ENCODE measurements around the gene SOAT1.
A peak's percentile ranks its signal among the peaks of the same experiment; 100 is the strongest.
"Not testable (repeated sequence)": the region's sequence is repeated elsewhere in the genome, so short reads cannot be mapped to it uniquely, and the experiment has no call there.

SOAT1 gene

DNA sequence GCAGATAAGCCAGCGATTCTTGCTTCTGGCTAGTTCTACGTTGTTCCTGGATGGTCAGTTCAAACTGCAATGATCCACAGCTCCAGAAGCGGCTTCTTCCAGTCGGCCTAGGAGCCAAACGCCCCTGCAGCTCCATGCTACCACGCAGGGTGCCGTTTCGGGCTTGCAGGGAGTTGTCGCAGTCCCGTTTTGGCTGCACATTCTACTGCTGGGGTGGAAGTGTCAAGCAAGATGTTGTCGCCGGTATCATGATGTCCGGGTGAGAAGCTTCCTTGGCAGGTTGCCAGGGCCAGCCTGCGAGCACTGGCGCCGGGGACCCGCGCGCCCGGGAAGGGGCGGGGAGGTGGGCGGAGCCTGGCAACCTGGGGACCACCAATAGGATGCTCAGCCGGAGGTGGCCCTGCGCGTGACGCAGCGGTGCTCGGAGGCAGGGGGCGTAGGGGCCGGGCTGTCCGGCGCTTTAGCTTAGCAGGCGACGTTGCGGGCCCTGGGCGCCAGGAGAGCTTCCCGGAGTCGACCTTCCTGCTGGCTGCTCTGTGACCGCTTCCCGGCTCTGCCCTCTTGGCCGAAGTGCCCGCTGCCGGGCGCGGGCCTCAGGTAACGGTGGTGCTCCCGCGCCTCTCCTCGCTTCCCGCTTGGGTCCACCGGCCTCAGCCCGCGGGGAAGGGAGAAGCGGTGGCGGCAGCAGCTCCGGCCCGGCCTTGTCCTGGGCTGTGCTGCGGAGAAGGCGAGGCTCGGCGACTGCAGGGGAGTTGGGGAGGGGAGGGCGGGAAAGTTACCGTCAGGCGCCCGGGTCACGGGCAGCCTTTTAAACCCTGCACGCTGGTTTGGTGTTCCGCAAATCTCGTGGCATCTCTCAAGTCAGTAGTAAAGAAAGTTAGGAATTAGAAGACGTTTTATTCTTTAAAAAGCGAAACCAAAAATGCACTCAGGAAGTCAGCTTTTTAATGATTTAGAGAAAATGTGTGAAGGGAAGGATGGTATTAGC lies at the start of gene SOAT1:
Gene SOAT1, plus strand, starts transcription at position 458 of the 988 bp plus-strand sequence. CDS start 8,888 bp downstream, outside the sequence.
- H3K36me3 ChIP-seq (ENCODE audit: control insufficient read depth in 2 of 2, insufficient read depth in 2 of 2, low read length in 2 of 2), result no peaks in the 10 kb centered on the region
- no peaks in the 10 kb centered on the region for H3K9me3 ChIP-seq (ENCODE audit: control insufficient read depth in 2 of 2, low read length in 2 of 2)
- H3K9ac ChIP-seq (ENCODE audit: low read depth in 1 of 2, low read length in 2 of 2), result peak within 1 kb of the TSS; percentile 79 to 90
- H3K27me3 ChIP-seq (ENCODE audit: control insufficient read depth in 2 of 2, insufficient read depth in 2 of 2, low read length in 2 of 2), result no peaks in the 10 kb centered on the region
- H3K4me3 ChIP-seq (ENCODE audit: low read length in 2 of 2), result peak within 1 kb of the TSS; percentile 90 to 92
- peak within 1 kb of the TSS; percentile 91 to 93 for H3K27ac ChIP-seq (ENCODE audit: low read depth in 2 of 2, low read length in 2 of 2)
- peaks cover 19 to 27% of the 10 kb centered on the region in 2 donors for H3K4me1 ChIP-seq (ENCODE audit: control insufficient read depth in 2 of 2, insufficient read depth in 2 of 2, low read length in 2 of 2)

DNA sequence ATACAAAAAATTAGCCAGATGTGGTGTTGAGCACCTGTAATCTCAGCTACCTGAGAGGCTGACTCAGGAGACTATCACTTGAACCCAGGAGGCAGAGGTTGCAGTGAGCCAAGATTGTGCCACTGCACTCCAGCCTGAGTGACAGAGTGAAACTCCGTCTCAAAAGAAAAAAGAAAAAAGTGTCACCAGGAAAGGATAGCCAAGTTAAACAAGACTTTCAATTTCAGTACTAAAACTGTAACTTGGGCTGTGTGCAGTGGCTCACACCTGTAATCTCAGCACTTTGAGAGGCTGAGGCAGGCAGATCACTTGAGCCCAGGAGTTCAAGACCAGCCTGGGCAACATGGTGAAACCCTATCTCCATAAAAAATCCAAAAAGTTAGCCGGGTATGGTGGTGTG lies 48.2 kb upstream of the SOAT1 start:
- not testable (repeated sequence) for H3K9ac ChIP-seq (ENCODE audit: low read depth in 1 of 2, low read length in 2 of 2); H3K4me1 ChIP-seq (ENCODE audit: control insufficient read depth in 2 of 2, insufficient read depth in 2 of 2, low read length in 2 of 2); H3K4me3 ChIP-seq (ENCODE audit: low read length in 2 of 2); H3K9me3 ChIP-seq (ENCODE audit: control insufficient read depth in 2 of 2, low read length in 2 of 2); H3K27ac ChIP-seq (ENCODE audit: low read depth in 2 of 2, low read length in 2 of 2); H3K27me3 ChIP-seq (ENCODE audit: control insufficient read depth in 2 of 2, insufficient read depth in 2 of 2, low read length in 2 of 2); H3K36me3 ChIP-seq (ENCODE audit: control insufficient read depth in 2 of 2, insufficient read depth in 2 of 2, low read length in 2 of 2)

DNA sequence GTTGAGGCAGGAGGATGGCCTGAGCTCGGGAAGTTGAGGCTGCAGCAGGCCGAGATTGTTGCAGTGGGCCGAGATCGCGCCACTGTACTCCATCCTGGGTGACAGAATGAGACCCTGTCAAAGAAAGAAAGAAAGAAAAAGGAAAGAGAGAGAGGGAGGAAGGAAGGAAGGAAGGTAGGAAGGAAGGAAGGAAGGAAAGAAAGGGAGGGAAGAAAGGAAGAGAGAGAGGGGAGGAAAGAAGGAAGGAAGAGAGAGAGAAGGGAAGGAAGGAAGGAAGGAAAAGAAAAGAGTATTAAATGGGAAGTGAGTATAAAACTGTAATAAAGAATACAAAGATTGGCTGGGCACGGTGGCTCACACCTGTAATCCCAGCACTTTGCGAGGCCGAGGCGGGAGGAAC lies 45.7 kb upstream of the SOAT1 start:
- no peak overlapping the region for H3K9ac ChIP-seq (ENCODE audit: low read depth in 1 of 2, low read length in 2 of 2)
- no peak overlapping the region for H3K4me3 ChIP-seq (ENCODE audit: low read length in 2 of 2)
- no peak overlapping the region for H3K27ac ChIP-seq (ENCODE audit: low read depth in 2 of 2, low read length in 2 of 2)
- H3K27me3 ChIP-seq (ENCODE audit: control insufficient read depth in 2 of 2, insufficient read depth in 2 of 2, low read length in 2 of 2), result no peaks in the 10 kb centered on the region
- H3K4me1 ChIP-seq (ENCODE audit: control insufficient read depth in 2 of 2, insufficient read depth in 2 of 2, low read length in 2 of 2), result no peaks in the 10 kb centered on the region
- H3K36me3 ChIP-seq (ENCODE audit: control insufficient read depth in 2 of 2, insufficient read depth in 2 of 2, low read length in 2 of 2), result no peaks in the 10 kb centered on the region
- no peaks in the 10 kb centered on the region for H3K9me3 ChIP-seq (ENCODE audit: control insufficient read depth in 2 of 2, low read length in 2 of 2)

DNA sequence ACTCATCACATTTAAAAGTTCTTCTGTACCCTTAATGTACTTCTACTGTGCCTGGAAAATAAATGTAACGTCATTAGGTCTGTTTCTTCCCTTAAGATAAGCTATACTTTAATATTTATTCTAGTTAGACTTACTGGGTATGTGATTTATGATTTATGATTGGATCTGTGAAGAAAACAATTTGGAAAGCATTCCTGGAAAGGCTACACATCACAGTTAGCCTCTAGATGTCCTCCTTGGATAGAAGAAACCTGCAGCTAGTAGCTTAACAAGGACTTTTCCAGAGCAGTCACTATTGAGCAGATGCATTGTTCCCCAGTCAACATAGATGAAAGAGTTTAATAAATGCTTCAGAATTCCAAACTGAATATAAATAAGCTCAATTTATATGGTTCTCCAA lies 41.9 kb upstream of the SOAT1 start:
- Histone ChIP-seq H3K27ac (ENCODE audit: low read depth in 2 of 2, low read length in 2 of 2) (no peak overlapping the region), H3K4me1 (ENCODE audit: control insufficient read depth in 2 of 2, insufficient read depth in 2 of 2, low read length in 2 of 2) (no peaks in the 10 kb centered on the region), H3K27me3 (ENCODE audit: control insufficient read depth in 2 of 2, insufficient read depth in 2 of 2, low read length in 2 of 2) (no peaks in the 10 kb centered on the region), H3K4me3 (ENCODE audit: low read length in 2 of 2) (no peak overlapping the region), H3K9me3 (ENCODE audit: control insufficient read depth in 2 of 2, low read length in 2 of 2) (no peaks in the 10 kb centered on the region), H3K36me3 (ENCODE audit: control insufficient read depth in 2 of 2, insufficient read depth in 2 of 2, low read length in 2 of 2) (no peaks in the 10 kb centered on the region), H3K9ac (ENCODE audit: low read depth in 1 of 2, low read length in 2 of 2) (no peak overlapping the region)

DNA sequence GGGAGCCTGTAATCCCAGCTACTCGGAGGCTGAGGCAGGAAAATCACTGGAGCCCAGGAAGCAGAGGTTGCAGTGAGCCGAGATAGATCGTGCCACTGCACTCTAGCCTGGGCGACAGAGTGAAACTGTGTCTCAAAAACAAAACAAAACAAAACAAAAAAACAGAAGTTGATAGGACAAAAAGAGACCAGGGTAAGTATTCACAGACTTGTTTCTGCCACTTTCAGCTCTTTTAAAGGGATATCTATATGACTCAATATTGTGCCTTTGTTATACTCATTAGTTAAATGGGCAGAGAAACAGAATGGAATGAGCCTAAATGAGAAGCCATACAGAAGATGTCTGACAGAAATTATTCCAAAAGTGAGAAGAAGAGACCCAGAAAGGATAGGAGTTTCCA lies 41.0 kb upstream of the SOAT1 start:
- Histone ChIP-seq H3K27me3 (ENCODE audit: control insufficient read depth in 2 of 2, insufficient read depth in 2 of 2, low read length in 2 of 2) (no peaks in the 10 kb centered on the region), H3K9ac (ENCODE audit: low read depth in 1 of 2, low read length in 2 of 2) (no peak overlapping the region), H3K36me3 (ENCODE audit: control insufficient read depth in 2 of 2, insufficient read depth in 2 of 2, low read length in 2 of 2) (no peaks in the 10 kb centered on the region), H3K27ac (ENCODE audit: low read depth in 2 of 2, low read length in 2 of 2) (no peak overlapping the region), H3K4me3 (ENCODE audit: low read length in 2 of 2) (no peak overlapping the region), H3K4me1 (ENCODE audit: control insufficient read depth in 2 of 2, insufficient read depth in 2 of 2, low read length in 2 of 2) (no peaks in the 10 kb centered on the region), H3K9me3 (ENCODE audit: control insufficient read depth in 2 of 2, low read length in 2 of 2) (no peaks in the 10 kb centered on the region)

DNA sequence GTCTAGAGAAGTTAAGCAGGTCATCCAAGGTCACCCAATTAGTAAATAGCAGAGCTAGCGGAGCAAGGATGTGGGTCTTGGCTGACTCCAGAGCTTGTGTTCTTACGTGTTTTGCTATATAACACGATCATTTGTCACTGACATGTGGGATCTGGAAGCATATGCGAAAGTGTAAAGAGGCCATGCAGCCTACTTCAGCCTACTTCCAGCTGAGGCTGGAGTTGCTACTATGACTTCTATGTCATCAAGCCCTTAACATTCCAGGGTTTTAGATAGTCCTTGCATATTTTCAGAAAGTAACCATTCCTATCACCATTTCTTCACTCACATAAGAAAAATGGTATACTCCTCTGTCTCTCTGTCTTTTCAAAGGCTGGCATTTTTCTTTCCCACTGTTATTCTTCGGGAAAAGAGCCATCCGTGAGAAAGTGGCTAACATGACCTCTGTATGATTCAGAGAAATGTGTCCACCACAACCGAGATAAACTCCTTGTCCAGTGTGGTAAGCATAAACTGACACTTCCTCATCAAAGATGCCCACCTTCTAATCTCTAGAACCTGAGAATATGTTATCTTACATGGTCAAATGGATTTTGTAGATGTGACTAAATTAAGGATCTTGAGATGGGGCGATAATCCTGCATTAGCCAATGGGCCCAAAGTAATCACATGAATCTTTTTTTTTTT lies 40.2 kb upstream of the SOAT1 start:
- no peaks in the 10 kb centered on the region for H3K9me3 ChIP-seq (ENCODE audit: control insufficient read depth in 2 of 2, low read length in 2 of 2)
- no peaks in the 10 kb centered on the region for H3K27me3 ChIP-seq (ENCODE audit: control insufficient read depth in 2 of 2, insufficient read depth in 2 of 2, low read length in 2 of 2)
- no peak overlapping the region for H3K4me3 ChIP-seq (ENCODE audit: low read length in 2 of 2)
- H3K36me3 ChIP-seq (ENCODE audit: control insufficient read depth in 2 of 2, insufficient read depth in 2 of 2, low read length in 2 of 2), result no peaks in the 10 kb centered on the region
- H3K4me1 ChIP-seq (ENCODE audit: control insufficient read depth in 2 of 2, insufficient read depth in 2 of 2, low read length in 2 of 2), result no peaks in the 10 kb centered on the region
- H3K27ac ChIP-seq (ENCODE audit: low read depth in 2 of 2, low read length in 2 of 2), result no peak overlapping the region
- H3K9ac ChIP-seq (ENCODE audit: low read depth in 1 of 2, low read length in 2 of 2), result no peak overlapping the region

DNA sequence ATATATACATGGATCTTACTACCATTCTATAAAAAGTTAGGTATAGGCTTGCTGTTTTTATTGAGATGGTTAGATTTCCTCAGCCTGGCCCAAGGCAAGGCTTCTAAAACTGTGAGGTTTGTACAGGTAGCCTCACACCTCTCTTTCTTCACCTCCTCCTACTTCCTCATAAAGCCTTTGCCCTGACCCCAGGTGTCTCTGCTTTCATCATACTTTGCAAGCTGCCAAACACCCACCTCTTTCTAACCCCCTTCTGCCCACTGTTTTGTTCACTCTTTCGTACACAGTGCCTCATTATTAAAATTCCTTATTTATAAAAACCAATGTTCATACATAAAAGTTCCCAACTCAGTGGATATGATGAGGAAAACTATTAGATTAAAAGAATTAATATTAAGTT lies 31.4 kb upstream of the SOAT1 start:
- H3K27me3 ChIP-seq (ENCODE audit: control insufficient read depth in 2 of 2, insufficient read depth in 2 of 2, low read length in 2 of 2), result no peaks in the 10 kb centered on the region
- no peaks in the 10 kb centered on the region for H3K4me1 ChIP-seq (ENCODE audit: control insufficient read depth in 2 of 2, insufficient read depth in 2 of 2, low read length in 2 of 2)
- no peak overlapping the region for H3K4me3 ChIP-seq (ENCODE audit: low read length in 2 of 2)
- H3K9me3 ChIP-seq (ENCODE audit: control insufficient read depth in 2 of 2, low read length in 2 of 2), result no peaks in the 10 kb centered on the region
- no peak overlapping the region for H3K9ac ChIP-seq (ENCODE audit: low read depth in 1 of 2, low read length in 2 of 2)
- H3K27ac ChIP-seq (ENCODE audit: low read depth in 2 of 2, low read length in 2 of 2), result no peak overlapping the region
- H3K36me3 ChIP-seq (ENCODE audit: control insufficient read depth in 2 of 2, insufficient read depth in 2 of 2, low read length in 2 of 2), result no peaks in the 10 kb centered on the region

DNA sequence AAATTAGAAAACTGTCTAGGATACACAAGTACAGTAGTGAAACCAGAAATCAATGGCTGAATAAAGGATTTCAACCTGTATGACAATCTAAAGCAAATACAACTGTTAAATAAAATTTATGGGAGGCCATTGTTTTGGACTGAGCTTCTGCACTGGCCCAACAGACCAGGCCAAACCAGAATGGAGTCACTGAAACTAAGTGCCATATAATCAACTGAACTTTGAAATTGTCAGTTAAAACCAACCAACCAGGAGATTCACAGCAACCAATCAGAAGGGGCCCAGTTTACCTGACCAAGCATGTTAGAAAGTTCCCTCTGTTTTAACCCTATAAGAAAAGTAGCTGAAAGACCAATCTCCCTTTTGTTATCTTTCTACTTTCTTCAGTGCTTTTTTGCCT lies 30.5 kb upstream of the SOAT1 start:
- no peak overlapping the region for H3K4me3 ChIP-seq (ENCODE audit: low read length in 2 of 2)
- H3K9ac ChIP-seq (ENCODE audit: low read depth in 1 of 2, low read length in 2 of 2), result no peak overlapping the region
- no peaks in the 10 kb centered on the region for H3K9me3 ChIP-seq (ENCODE audit: control insufficient read depth in 2 of 2, low read length in 2 of 2)
- no peaks in the 10 kb centered on the region for H3K36me3 ChIP-seq (ENCODE audit: control insufficient read depth in 2 of 2, insufficient read depth in 2 of 2, low read length in 2 of 2)
- no peaks in the 10 kb centered on the region for H3K27me3 ChIP-seq (ENCODE audit: control insufficient read depth in 2 of 2, insufficient read depth in 2 of 2, low read length in 2 of 2)
- H3K27ac ChIP-seq (ENCODE audit: low read depth in 2 of 2, low read length in 2 of 2), result no peak overlapping the region
- no peaks in the 10 kb centered on the region for H3K4me1 ChIP-seq (ENCODE audit: control insufficient read depth in 2 of 2, insufficient read depth in 2 of 2, low read length in 2 of 2)

DNA sequence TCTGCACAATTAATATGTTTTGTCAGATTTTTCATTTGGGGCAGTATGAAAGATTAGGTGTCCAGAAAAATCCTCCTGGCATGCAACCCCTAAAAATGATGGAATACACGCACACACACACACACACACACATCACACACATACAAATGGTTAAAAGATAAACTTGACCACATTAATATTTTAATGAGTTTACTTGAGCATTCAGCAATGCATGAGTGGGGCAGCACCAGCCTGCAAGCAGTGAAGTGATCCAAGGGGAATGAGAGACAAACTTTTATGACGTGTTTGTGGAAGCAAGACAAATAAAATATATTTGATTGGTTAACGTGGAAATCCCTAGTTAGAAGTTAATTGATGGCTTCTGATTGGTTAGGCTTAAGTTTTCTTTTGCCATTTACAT lies 29.1 kb upstream of the SOAT1 start:
- H3K4me1 ChIP-seq (ENCODE audit: control insufficient read depth in 2 of 2, insufficient read depth in 2 of 2, low read length in 2 of 2), result no peaks in the 10 kb centered on the region
- no peak overlapping the region for H3K9ac ChIP-seq (ENCODE audit: low read depth in 1 of 2, low read length in 2 of 2)
- no peak overlapping the region for H3K4me3 ChIP-seq (ENCODE audit: low read length in 2 of 2)
- H3K27me3 ChIP-seq (ENCODE audit: control insufficient read depth in 2 of 2, insufficient read depth in 2 of 2, low read length in 2 of 2), result no peaks in the 10 kb centered on the region
- H3K36me3 ChIP-seq (ENCODE audit: control insufficient read depth in 2 of 2, insufficient read depth in 2 of 2, low read length in 2 of 2), result no peaks in the 10 kb centered on the region
- H3K27ac ChIP-seq (ENCODE audit: low read depth in 2 of 2, low read length in 2 of 2), result no peak overlapping the region
- H3K9me3 ChIP-seq (ENCODE audit: control insufficient read depth in 2 of 2, low read length in 2 of 2), result no peaks in the 10 kb centered on the region

DNA sequence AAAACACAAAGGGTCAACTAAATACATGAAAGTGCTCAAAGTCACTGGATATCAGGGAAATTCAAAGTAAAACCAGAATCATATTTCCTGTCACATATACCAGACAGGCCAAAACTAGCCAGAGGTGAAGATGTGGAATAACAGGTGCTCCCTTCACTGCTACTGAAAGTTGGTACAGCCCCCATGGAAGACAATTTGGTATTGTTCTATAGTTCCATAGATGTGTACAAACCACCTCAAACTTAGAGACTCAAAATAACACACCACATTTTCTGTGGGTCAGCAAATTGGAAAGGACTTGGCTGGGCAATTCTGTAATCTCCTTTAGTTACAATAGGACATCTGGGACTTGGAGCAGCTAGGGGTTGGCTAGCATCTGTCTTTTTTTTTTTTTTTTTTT lies 24.5 kb upstream of the SOAT1 start:
- H3K4me1 ChIP-seq (ENCODE audit: control insufficient read depth in 2 of 2, insufficient read depth in 2 of 2, low read length in 2 of 2), result no peaks in the 10 kb centered on the region
- no peaks in the 10 kb centered on the region for H3K9me3 ChIP-seq (ENCODE audit: control insufficient read depth in 2 of 2, low read length in 2 of 2)
- H3K27ac ChIP-seq (ENCODE audit: low read depth in 2 of 2, low read length in 2 of 2), result no peak overlapping the region
- H3K4me3 ChIP-seq (ENCODE audit: low read length in 2 of 2), result no peak overlapping the region
- no peaks in the 10 kb centered on the region for H3K36me3 ChIP-seq (ENCODE audit: control insufficient read depth in 2 of 2, insufficient read depth in 2 of 2, low read length in 2 of 2)
- H3K9ac ChIP-seq (ENCODE audit: low read depth in 1 of 2, low read length in 2 of 2), result no peak overlapping the region
- H3K27me3 ChIP-seq (ENCODE audit: control insufficient read depth in 2 of 2, insufficient read depth in 2 of 2, low read length in 2 of 2), result no peaks in the 10 kb centered on the region

Measured in mucosa of rectum (tissue), 2 donors.